Measurements from ENCODE around the gene B3GNT8. TPM values are rescaled to one million over a fixed set of nuclear protein-coding genes. Genes with fewer than 3 reads are reported as not detected.

The B3GNT8 gene
- total and polyA plus RNA-seq, 2 experiments from 2014 or later, result 0.71 to 1.8 TPM

DNA sequence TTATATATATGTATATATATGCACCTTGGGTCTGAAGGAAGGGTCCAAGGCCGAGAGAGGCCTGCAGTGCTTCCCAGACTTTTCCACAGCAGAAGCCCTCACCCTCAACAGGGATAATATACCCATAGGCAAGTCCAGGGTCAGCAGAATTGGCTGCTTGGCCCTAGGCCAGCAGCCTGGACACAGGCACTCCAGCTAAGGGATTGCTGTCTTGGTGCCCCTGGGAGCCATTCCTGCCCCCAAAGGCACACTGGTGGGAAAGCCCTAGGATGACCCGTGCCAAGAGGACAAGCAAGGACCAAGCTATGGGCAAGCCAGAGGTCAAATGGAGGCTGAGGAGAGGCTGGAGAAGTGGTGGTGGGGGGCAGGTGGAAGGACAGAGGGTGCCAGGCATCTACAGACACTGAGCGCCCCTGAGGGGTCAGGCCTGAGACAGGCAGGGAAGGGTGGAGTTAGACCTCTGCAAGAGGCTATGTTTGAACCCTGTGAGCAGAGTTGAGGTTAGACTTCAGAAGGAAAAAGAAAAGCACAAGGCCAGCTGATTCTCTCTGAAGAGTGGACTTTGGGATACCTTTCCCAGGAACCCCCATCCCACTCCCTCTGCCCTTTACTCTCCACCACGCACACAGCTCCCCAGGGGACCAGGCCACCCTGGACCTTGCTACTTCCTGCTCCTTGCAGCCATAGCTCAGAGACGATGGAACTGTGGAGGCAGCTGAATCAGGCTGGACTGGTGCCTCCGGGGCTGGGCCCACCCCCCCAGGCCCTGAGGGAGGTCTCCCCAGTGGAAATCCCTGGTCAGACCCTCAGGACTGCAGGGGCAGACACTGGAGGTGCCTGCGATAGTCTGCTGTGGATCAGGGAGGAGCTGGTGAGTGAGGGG is 15.5 kb upstream of the B3GNT8 start, which contains the start of gene ERICH4 (continued):
- TF ChIP-seq, protein P1, sequence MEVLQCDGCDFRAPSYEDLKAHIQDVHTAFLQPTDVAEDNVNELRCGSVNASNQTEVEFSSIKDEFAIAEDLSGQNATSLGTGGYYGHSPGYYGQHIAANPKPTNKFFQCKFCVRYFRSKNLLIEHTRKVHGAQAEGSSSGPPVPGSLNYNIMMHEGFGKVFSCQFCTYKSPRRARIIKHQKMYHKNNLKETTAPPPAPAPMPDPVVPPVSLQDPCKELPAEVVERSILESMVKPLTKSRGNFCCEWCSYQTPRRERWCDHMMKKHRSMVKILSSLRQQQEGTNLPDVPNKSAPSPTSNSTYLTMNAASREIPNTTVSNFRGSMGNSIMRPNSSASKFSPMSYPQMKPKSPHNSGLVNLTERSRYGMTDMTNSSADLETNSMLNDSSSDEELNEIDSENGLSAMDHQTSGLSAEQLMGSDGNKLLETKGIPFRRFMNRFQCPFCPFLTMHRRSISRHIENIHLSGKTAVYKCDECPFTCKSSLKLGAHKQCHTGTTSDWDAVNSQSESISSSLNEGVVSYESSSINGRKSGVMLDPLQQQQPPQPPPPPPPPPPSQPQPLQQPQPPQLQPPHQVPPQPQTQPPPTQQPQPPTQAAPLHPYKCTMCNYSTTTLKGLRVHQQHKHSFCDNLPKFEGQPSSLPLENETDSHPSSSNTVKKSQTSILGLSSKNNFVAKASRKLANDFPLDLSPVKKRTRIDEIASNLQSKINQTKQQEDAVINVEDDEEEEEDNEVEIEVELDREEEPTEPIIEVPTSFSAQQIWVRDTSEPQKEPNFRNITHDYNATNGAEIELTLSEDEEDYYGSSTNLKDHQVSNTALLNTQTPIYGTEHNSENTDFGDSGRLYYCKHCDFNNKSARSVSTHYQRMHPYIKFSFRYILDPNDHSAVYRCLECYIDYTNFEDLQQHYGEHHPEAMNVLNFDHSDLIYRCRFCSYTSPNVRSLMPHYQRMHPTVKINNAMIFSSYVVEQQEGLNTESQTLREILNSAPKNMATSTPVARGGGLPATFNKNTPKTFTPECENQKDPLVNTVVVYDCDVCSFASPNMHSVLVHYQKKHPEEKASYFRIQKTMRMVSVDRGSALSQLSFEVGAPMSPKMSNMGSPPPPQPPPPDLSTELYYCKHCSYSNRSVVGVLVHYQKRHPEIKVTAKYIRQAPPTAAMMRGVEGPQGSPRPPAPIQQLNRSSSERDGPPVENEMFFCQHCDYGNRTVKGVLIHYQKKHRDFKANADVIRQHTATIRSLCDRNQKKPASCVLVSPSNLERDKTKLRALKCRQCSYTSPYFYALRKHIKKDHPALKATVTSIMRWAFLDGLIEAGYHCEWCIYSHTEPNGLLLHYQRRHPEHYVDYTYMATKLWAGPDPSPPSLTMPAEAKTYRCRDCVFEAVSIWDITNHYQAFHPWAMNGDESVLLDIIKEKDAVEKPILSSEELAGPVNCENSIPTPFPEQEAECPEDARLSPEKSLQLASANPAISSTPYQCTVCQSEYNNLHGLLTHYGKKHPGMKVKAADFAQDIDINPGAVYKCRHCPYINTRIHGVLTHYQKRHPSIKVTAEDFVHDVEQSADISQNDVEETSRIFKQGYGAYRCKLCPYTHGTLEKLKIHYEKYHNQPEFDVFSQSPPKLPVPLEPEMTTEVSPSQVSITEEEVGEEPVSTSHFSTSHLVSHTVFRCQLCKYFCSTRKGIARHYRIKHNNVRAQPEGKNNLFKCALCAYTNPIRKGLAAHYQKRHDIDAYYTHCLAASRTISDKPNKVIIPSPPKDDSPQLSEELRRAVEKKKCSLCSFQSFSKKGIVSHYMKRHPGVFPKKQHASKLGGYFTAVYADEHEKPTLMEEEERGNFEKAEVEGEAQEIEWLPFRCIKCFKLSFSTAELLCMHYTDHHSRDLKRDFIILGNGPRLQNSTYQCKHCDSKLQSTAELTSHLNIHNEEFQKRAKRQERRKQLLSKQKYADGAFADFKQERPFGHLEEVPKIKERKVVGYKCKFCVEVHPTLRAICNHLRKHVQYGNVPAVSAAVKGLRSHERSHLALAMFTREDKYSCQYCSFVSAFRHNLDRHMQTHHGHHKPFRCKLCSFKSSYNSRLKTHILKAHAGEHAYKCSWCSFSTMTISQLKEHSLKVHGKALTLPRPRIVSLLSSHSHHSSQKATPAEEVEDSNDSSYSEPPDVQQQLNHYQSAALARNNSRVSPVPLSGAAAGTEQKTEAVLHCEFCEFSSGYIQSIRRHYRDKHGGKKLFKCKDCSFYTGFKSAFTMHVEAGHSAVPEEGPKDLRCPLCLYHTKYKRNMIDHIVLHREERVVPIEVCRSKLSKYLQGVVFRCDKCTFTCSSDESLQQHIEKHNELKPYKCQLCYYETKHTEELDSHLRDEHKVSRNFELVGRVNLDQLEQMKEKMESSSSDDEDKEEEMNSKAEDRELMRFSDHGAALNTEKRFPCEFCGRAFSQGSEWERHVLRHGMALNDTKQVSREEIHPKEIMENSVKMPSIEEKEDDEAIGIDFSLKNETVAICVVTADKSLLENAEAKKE (CRISPR knock-in tag; IDR thresholded peaks at IDR 0.05), result no peak
- TF ChIP-seq EZH2phosphoT487 (IDR thresholded peaks at IDR 0.05; ENCODE audit: unreplicated experiment) (no peak), STAT1 (IDR thresholded peaks at IDR 0.05; ENCODE audit: unreplicated experiment) (no peak), POLR2AphosphoS5 (IDR thresholded peaks at IDR 0.05; ENCODE audit: low read depth) (no peak), EZH2 (IDR thresholded peaks at IDR 0.05; ENCODE audit: low read depth, unreplicated experiment) (no peak)

DNA sequence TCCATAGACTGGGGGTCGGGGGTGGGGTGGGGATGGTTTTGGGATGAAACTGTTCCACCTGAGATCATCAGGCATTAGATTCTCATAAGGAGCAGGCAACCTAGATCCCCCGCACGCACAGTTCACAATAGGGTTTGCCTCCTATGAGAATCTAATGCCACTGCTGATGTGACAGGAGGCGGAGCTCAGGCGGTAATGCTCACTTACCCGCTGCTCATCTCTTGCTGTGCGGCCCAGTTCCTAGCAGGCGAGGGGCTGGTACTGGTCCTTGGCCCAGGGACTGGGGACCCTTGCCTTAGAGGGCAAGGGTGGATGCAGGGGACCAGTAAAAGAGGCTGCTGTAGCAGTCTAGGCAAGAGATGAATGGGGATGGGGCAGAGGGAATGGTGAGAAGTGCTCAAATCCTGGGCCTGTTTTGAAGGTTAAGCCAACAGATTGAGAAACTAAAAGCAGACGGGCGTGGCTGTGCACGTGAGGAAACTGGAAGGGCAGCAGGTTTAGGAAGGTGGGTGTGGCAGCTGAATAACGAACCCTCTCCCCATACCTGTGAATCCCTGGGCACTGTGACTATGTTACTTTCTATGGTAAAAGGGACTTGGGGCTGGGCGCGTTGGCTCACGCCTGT is 14.3 kb upstream of the B3GNT8 start:
- Histone ChIP-seq H3K4me2 (no peak overlapping the region), H3K9me2 (ENCODE audit: insufficient read depth) (no peaks in the 10 kb centered on the region), H3F3A (replicated peaks; ENCODE audit: low read depth) (no peaks in the 10 kb centered on the region), H4K20me1 (replicated peaks; ENCODE audit: insufficient read depth) (no peaks in the 10 kb centered on the region; the same call in 1 of the 2 replicates), H3K79me2 (replicated peaks; ENCODE audit: insufficient read depth) (peaks cover 9% of the 10 kb centered on the region), H3K27ac (ENCODE audit: low read depth) (no peak overlapping the region), H2AFZ (no peak overlapping the region), H3K4me3 (no peak overlapping the region), H3K36me3 (ENCODE audit: insufficient read depth) (no peaks in the 10 kb centered on the region), H3K4me1 (ENCODE audit: insufficient read depth) (peaks cover 8% of the 10 kb centered on the region), H3K27me3 (ENCODE audit: insufficient read depth) (0 out of 2 replicates have a peak, but pooled peaks cover 2% of the 10 kb centered on the region)
- DNase-seq (ENCODE audit: low spot score) (no peak), ATAC-seq (no peak)
- peaks cover 9% of the 10 kb centered on the region for H3K36me3 Mint-ChIP-seq (ENCODE audit: low read depth)
- H3K27ac Mint-ChIP-seq, result no peak overlapping the region
- H3K4me3 Mint-ChIP-seq, result no peak overlapping the region
- H3K27me3 Mint-ChIP-seq (ENCODE audit: insufficient read depth, low read depth, poor library complexity), result peaks cover 10% of the 10 kb centered on the region
- TF ChIP-seq EZH2phosphoT487 (IDR thresholded peaks at IDR 0.05; ENCODE audit: unreplicated experiment), result no peak
- peaks cover 3% of the 10 kb centered on the region; the same call in 2 of the 3 replicates for H3K9me3 Mint-ChIP-seq
- H3K4me1 Mint-ChIP-seq, result peaks cover 18% of the 10 kb centered on the region

Measured in GM23338 (cell line).